OCI-LY7 (cell line): Measurements from ENCODE around the gene ITSN2. TPM values are rescaled to one million over a fixed set of nuclear protein-coding genes. Genes with fewer than 3 reads are reported as not detected.

Source experiments
- BruUV-seq: library from RNA; stranded (reverse); fragments of 400-500 nt; replicated peaks from 2 replicates; lab custom pipeline; 2021; lab: Mats Ljungman, UMichigan
- CTCF ChIA-PET: fragments of 300-600 bp; sonication (Branson Sonifier 250); formaldehyde crosslinking; loops from one replicate; lab custom pipeline; 2022; ENCODE audit warnings: antibody characterized with exemption; ENCODE audit not compliant: unreplicated experiment; lab: Charles Lee
- POLR2A ChIA-PET: fragments of 300-600 bp; sonication (Branson Sonifier 250); formaldehyde crosslinking; loops from one replicate; lab custom pipeline; 2022; ENCODE audit warnings: antibody characterized with exemption; lab: Charles Lee
- DNase-seq: peaks from one replicate; pipeline ENCODE4 v3.0.0-alpha.2; 2015; ENCODE audit warnings: low spot score
- H2AFZ ChIP-seq: fragments of 200-600 bp; sonication (generic), shearing (Covaris generic); 2 replicates; pipeline ENCODE4 v1.6.1; 2014; ENCODE audit warnings: mild to moderate bottlenecking, antibody characterized with exemption, low read length, moderate library complexity
- H3K27ac ChIP-seq: fragments of 200-600 bp; sonication (generic); 2 replicates; pipeline ENCODE4 v1.5.1; 2014; ENCODE audit warnings: mixed run types, low read depth, mild to moderate bottlenecking, moderate library complexity, low read length, inconsistent platforms; ENCODE audit not compliant: poor library complexity, severe bottlenecking
- H3K36me3 ChIP-seq: fragments of 200-600 bp; sonication (generic); 2 replicates; pipeline ENCODE4 v1.6.1; 2014; ENCODE audit warnings: mild to moderate bottlenecking, antibody characterized with exemption, low read length, moderate library complexity, mixed read lengths; ENCODE audit not compliant: insufficient read depth
- H3K4me1 ChIP-seq: fragments of 200-600 bp; sonication (generic); 2 replicates; pipeline ENCODE4 v1.5.1; 2014; ENCODE audit warnings: mild to moderate bottlenecking, low read length; ENCODE audit not compliant: insufficient read depth, poor library complexity, severe bottlenecking
- H3K4me2 ChIP-seq: fragments of 200-600 bp; sonication (generic); 2 replicates; pipeline ENCODE4 v1.6.1; 2014; ENCODE audit warnings: mild to moderate bottlenecking, low read length
- H3K4me3 ChIP-seq: fragments of 200-600 bp; sonication (generic); 2 replicates; pipeline ENCODE4 v1.5.1; 2014; ENCODE audit warnings: mild to moderate bottlenecking, low read depth, low read length; ENCODE audit not compliant: poor library complexity, severe bottlenecking
- H3K79me2 ChIP-seq: fragments of 200-600 bp; sonication (generic); 2 replicates; pipeline ENCODE4 v1.6.1; 2016; ENCODE audit warnings: low read depth, mild to moderate bottlenecking, low read length, moderate library complexity, mixed read lengths; ENCODE audit not compliant: insufficient read depth
- H3K9me2 ChIP-seq: fragments of 200-600 bp; sonication (generic); 2 replicates; pipeline ENCODE4 v1.6.1; 2016; ENCODE audit warnings: mild to moderate bottlenecking, low read length, mixed read lengths; ENCODE audit not compliant: insufficient read depth
- H3K9me3 ChIP-seq: fragments of 200-600 bp; sonication (generic); 2 replicates; pipeline ENCODE4 v1.6.1; 2014; ENCODE audit warnings: mild to moderate bottlenecking, mixed run types, low read length, mixed read lengths
- H4K20me1 ChIP-seq: fragments of 200-600 bp; sonication (generic); 2 replicates; pipeline ENCODE4 v1.6.1; 2014; ENCODE audit warnings: mild to moderate bottlenecking, antibody characterized with exemption, low read length, moderate library complexity, mixed read lengths; ENCODE audit not compliant: insufficient read depth
- CTCF ChIP-seq: fragments of 200-600 bp; sonication (generic); conservative IDR thresholded peaks from 2 replicates; pipeline ENCODE4 v1.5.1; 2014; ENCODE audit warnings: mild to moderate bottlenecking, antibody characterized with exemption, low read length, moderate library complexity, mixed read lengths
- EZH2phosphoT487 ChIP-seq: fragments of 200-600 bp; sonication (generic); IDR thresholded peaks from 2 replicates; pipeline ENCODE4 v1.6.1; 2018; ENCODE audit warnings: low read depth, borderline replicate concordance, mild to moderate bottlenecking, mixed run types, antibody characterized with exemption, low read length, moderate library complexity, mixed read lengths
- intact Hi-C: fragments of 100-400 bp; cut with micrococcal nuclease; formaldehyde crosslinking; loops from one replicate; pipeline ENCODE4 v1.10.0; 2022; ENCODE audit not compliant: unreplicated experiment
- total RNA-seq, 2 experiments: library from RNA; depleted of rRNA in 1 of 2; stranded (reverse); fragments of >200 nt in 1 of 2; shearing (Covaris generic) in 1 of 2; gene quantifications; 2 replicates each; pipeline ENCODE4 v1.2.3, GENCODE V29; 2014 to 2022

ITSN2 gene
- total RNA-seq, 2 experiments from 2014 or later, result 25.4 to 65.7 TPM

GRCh38 chr2:24245986-24246776 lies 114.2 kb downstream of the ITSN2 start:
- Histone ChIP-seq H3K9me3 (no peaks in the 10 kb centered on the region), H3K4me3 (no peak overlapping the region), H3K36me3 (peaks cover 68% of the 10 kb centered on the region), H3K4me1 (no peaks in the 10 kb centered on the region), H3K9me2 (no peaks in the 10 kb centered on the region), H3K79me2 (no peaks in the 10 kb centered on the region), H2AFZ (no peak overlapping the region), H3K27ac (no peak overlapping the region), H4K20me1 (no peaks in the 10 kb centered on the region), H3K4me2 (no peak overlapping the region)
- no TSS peak for BruUV-seq
- intact Hi-C loops, result no loop called here
- POLR2A ChIA-PET, result interaction anchor here (0.6 to 1.4 kb wide), 6 partner anchors 9 to 1517 kb away, joined by 3 to 5 read pairs (median 4); no protein-coding TSS in a partner anchor
- no peak for DNase-seq
- CTCF ChIA-PET, result no interaction called here
- TF ChIP-seq EZH2phosphoT487, result no peak
- no peak for TF ChIP-seq CTCF

- H3K4me1 ChIP-seq, result no peaks in the 10 kb centered on the region
- peaks cover 32% of the 10 kb centered on the region for H3K36me3 ChIP-seq
- intact Hi-C loops, result no loop called here
- H3K27ac ChIP-seq, result no peak overlapping the region
- TF ChIP-seq EZH2phosphoT487 (no peak), CTCF (no peak)
- H3K79me2 ChIP-seq, result no peaks in the 10 kb centered on the region
- no peak overlapping the region for H3K4me2 ChIP-seq
- no peak overlapping the region for H2AFZ ChIP-seq
- ChIA-PET POLR2A (interaction anchor here (1.8 kb wide), 1 partner anchor 27 kb away, joined by 5 read pairs; no protein-coding TSS in a partner anchor), CTCF (no interaction called here)
- H3K9me3 ChIP-seq, result no peaks in the 10 kb centered on the region
- no peak for DNase-seq
- no peaks in the 10 kb centered on the region for H4K20me1 ChIP-seq
- H3K4me3 ChIP-seq, result no peak overlapping the region
- no peaks in the 10 kb centered on the region for H3K9me2 ChIP-seq
- BruUV-seq, result no TSS peak
Measured at GRCh38 chr2:24241528-24241927, 118.8 kb downstream of the ITSN2 start.

GRCh38 chr2:24239553-24239952 lies 120.8 kb downstream of the ITSN2 start:
- H3K4me1 ChIP-seq, result no peaks in the 10 kb centered on the region
- H3K27ac ChIP-seq, result no peak overlapping the region
- no peaks in the 10 kb centered on the region for H3K9me2 ChIP-seq
- TF ChIP-seq EZH2phosphoT487 (no peak), CTCF (no peak)
- intact Hi-C loops, result no loop called here
- DNase-seq, result no peak
- ChIA-PET CTCF (no interaction called here), POLR2A (no interaction called here)
- no peak overlapping the region for H2AFZ ChIP-seq
- no peaks in the 10 kb centered on the region for H3K9me3 ChIP-seq
- peaks cover 16% of the 10 kb centered on the region; the same call in 1 of the 2 replicates for H3K36me3 ChIP-seq
- no TSS peak for BruUV-seq
- no peak overlapping the region for H3K4me3 ChIP-seq
- no peaks in the 10 kb centered on the region for H3K79me2 ChIP-seq
- H4K20me1 ChIP-seq, result no peaks in the 10 kb centered on the region
- no peak overlapping the region for H3K4me2 ChIP-seq
